BLaER1 treated with 17β-estradiol and CSF1 and Interleukin-3, amounts not matched to agents 10 nM and 100 nM (cell line): Measurements from ENCODE around the gene TASOR2.
A peak's percentile ranks its signal among the peaks of the same experiment; 100 is the strongest.

Source experiments
- H3K27ac ChIP-seq, 11 experiments: shearing (Covaris generic); formaldehyde crosslinking; 2 replicates each; pipeline ENCODE4 v1.8.1; 2022
- H3K27me3 ChIP-seq, 11 experiments: shearing (Covaris generic); formaldehyde crosslinking; 2 replicates each; pipeline ENCODE4 v1.8.1; 2022
- H3K36me3 ChIP-seq, 11 experiments: shearing (Covaris generic); formaldehyde crosslinking; 2 replicates each; pipeline ENCODE4 v1.8.1; 2022
- H3K4me1 ChIP-seq, 10 experiments: shearing (Covaris generic); formaldehyde crosslinking; 2 replicates each; pipeline ENCODE4 v1.8.1; 2022
- H3K4me2 ChIP-seq, 11 experiments: shearing (Covaris generic); formaldehyde crosslinking; 2 replicates each; pipeline ENCODE4 v1.8.1; 2022
- H3K4me3 ChIP-seq, 10 experiments: shearing (Covaris generic); formaldehyde crosslinking; 2 replicates each; pipeline ENCODE4 v1.8.1; 2022
- H3K9ac ChIP-seq, 11 experiments: shearing (Covaris generic); formaldehyde crosslinking; 2 replicates each; pipeline ENCODE4 v1.8.1; 2022
- H3K9me3 ChIP-seq, 11 experiments: shearing (Covaris generic); formaldehyde crosslinking; replicated peaks in 1 of 11; 2 replicates each; pipeline ENCODE4 v1.8.1; 2022
- H4K20me1 ChIP-seq, 11 experiments: shearing (Covaris generic); formaldehyde crosslinking; 2 replicates each; pipeline ENCODE4 v1.8.1; 2022
- Cebpa-rat ChIP-seq, 11 experiments: shearing (Covaris generic); IDR thresholded peaks; 2 replicates each; pipeline ENCODE4 v1.8.1; 2022

TASOR2 gene

DNA sequence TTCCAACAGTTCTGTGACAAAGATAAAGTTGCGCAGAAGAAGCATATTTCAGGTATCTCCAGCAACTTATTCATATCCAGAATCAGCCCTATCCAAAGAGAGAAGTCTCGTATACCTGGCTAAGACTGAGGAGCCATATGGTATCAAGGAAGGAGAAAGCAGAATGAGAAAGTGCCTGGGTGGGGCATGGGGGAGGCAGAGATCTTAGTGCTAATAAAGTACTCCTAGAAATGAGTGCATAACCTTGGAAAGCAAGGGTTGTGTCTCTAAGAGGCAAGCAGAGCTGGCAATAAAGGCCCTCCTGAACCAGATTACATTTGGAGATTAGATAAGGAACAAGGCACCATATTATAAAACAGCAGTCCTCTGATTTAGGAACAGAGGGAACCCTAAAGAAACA is 12.7 kb downstream of the TASOR2 start:
- H3K9me3 ChIP-seq: peaks cover 18 to 75% (median 55%) of the 10 kb centered on the region in 11 experiments; a peak in 21 of 22 replicates
- peaks cover 0 to 66% (median 29%) of the 10 kb centered on the region in 11 experiments; a peak in 19 of 22 replicates for H3K36me3 ChIP-seq
- H3K4me3 ChIP-seq: no peak overlapping the region
- no peak for TF ChIP-seq Cebpa-rat (IDR thresholded peaks at IDR 0.05)
- H3K4me1 ChIP-seq: peaks cover 14 to 36% (median 25%) of the 10 kb centered on the region in 10 experiments; a peak in 19 of 20 replicates
- no peaks in the 10 kb centered on the region for H3K27me3 ChIP-seq
- peaks cover 9 to 100% (median 68%) of the 10 kb centered on the region in 11 experiments; a peak in 18 of 22 replicates for H4K20me1 ChIP-seq
- H3K9ac ChIP-seq: no peak overlapping the region
- H3K27ac ChIP-seq: no peak overlapping the region
- no peak overlapping the region for H3K4me2 ChIP-seq

DNA sequence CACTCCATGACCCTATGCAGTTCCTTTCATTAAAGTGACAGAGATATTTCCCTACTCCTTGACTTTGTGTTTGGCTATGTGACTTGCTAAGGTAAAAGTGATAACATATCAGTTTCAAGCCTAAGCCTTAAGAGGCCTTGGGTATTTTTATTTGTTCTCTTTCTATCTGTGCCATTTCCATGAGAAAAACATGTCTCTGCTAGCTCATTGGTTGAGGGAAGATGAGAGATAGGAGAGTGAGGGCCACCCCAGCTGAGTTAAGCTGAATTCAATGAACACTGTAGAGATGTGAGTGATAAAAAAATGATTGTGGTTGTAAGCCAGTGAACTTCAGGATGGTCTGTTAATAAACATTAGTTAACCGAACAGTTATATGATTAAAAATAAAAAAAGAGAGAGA is 13.4 kb downstream of the TASOR2 start:
- Histone ChIP-seq H3K4me1 (peaks cover 11 to 32% (median 21%) of the 10 kb centered on the region in 10 experiments; a peak in 19 of 20 replicates), H3K27me3 (no peaks in the 10 kb centered on the region), H3K9me3 (peaks cover 13 to 73% (median 54%) of the 10 kb centered on the region in 11 experiments; a peak in 21 of 22 replicates), H3K4me2 (no peak overlapping the region), H3K4me3 (no peak overlapping the region), H3K27ac (no peak overlapping the region), H3K9ac (no peak overlapping the region), H4K20me1 (peaks cover 2 to 100% (median 61%) of the 10 kb centered on the region in 11 experiments; a peak in 17 of 22 replicates), H3K36me3 (peaks cover 0 to 59% (median 22%) of the 10 kb centered on the region in 11 experiments; a peak in 17 of 22 replicates)
- TF ChIP-seq Cebpa-rat (IDR thresholded peaks at IDR 0.05): no peak

DNA sequence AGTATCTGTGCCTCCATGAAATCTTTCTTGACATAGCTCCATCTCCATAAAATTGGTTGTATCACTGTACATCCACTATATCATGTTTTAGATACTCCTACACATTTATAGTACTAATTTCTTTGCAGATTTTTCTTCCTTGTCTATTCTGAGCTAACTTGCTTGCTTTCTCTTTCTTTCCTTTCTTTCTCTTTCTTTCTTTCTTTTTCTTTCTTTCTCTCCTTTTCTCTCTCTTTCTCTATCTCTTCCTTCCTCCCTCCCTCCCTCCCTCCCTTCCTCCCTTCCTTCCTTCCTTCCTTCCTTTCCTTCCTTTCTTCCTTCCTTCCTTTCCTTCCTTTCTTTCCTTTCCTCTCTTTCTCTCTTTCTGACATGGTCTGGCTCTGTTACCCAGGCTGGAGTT is 23.7 kb downstream of the TASOR2 start:
- Histone ChIP-seq H3K4me2 (peak overlapping the region in 1 of 11 experiments; percentile 5; a peak in 3 of 22 replicates), H3K4me3 (no peak overlapping the region), H3K9me3 (peaks cover 0 to 41% (median 29%) of the 10 kb centered on the region in 11 experiments; a peak in 14 of 22 replicates), H4K20me1 (peaks cover 0 to 99% (median 52%) of the 10 kb centered on the region in 11 experiments; a peak in 12 of 22 replicates), H3K4me1 (peaks cover 8 to 38% (median 28%) of the 10 kb centered on the region in 10 experiments), H3K9ac (no peak overlapping the region), H3K27ac (no peak overlapping the region), H3K36me3 (peaks cover 0 to 34% (median 21%) of the 10 kb centered on the region in 11 experiments; a peak in 16 of 22 replicates), H3K27me3 (no peaks in the 10 kb centered on the region)
- no peak for TF ChIP-seq Cebpa-rat (IDR thresholded peaks at IDR 0.05)

DNA sequence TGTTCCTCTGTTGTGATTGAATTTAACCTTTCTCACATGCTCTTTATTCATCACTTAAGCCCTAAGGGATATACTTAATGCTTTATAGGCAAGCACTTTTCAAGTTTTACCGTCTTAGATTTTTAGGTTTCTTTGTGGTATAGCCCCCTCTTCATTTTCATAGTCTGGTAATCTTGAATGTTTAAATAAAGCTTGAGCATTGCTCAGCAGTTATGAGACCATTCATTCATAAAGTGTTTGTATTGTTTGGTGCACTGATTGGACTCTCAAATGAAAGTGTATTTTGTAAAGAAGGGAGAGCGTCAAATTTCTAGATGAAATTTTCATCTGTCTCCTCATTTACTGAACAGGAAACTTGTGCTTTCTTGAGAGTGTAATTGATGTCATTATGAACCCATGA is 25.2 kb downstream of the TASOR2 start:
- 0 out of 22 replicates have a peak overlapping the region, but pooled peaks of 1 of the 11 experiments have one; percentile 12 for H3K27ac ChIP-seq
- no peak overlapping the region for H3K4me3 ChIP-seq
- H4K20me1 ChIP-seq: peaks cover 0 to 99% (median 58%) of the 10 kb centered on the region in 11 experiments; a peak in 12 of 22 replicates
- no peaks in the 10 kb centered on the region for H3K27me3 ChIP-seq
- peaks cover 0 to 41% (median 24%) of the 10 kb centered on the region in 11 experiments; a peak in 16 of 22 replicates for H3K36me3 ChIP-seq
- H3K9ac ChIP-seq: no peak overlapping the region
- peaks cover 0 to 31% (median 20%) of the 10 kb centered on the region in 11 experiments; a peak in 14 of 22 replicates for H3K9me3 ChIP-seq
- no peak for TF ChIP-seq Cebpa-rat (IDR thresholded peaks at IDR 0.05)
- peak overlapping the region; percentile 16 to 76 (median 63); a peak in 17 of 22 replicates for H3K4me2 ChIP-seq
- peaks cover 8 to 38% (median 28%) of the 10 kb centered on the region in 10 experiments for H3K4me1 ChIP-seq

DNA sequence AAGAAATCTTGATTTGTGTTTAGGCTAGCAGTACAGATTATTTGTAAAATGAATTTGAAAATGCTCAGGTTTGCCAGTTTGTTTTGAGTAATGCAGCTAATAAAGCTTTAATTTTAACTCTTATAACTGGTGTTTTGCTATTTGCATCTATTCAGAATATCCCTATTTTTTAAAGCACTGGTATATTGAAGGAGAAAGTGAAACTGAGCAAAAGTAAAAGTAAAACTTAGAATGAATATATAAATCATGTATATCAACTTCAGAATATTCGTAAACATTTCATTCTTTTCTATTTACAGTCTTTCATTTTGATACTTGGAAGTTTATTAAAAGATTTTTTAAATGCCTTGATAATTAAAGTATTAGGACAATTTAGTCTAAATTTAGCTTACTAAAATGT is 26.2 kb downstream of the TASOR2 start:
- H4K20me1 ChIP-seq: peaks cover 0 to 99% (median 66%) of the 10 kb centered on the region in 11 experiments; a peak in 13 of 22 replicates
- H3K27me3 ChIP-seq: no peaks in the 10 kb centered on the region
- peak overlapping the region in 1 of 10 experiments; percentile 39; a peak in 2 of 20 replicates for H3K4me3 ChIP-seq
- H3K4me1 ChIP-seq: peaks cover 8 to 38% (median 28%) of the 10 kb centered on the region in 10 experiments
- no peak overlapping the region; a peak in 1 of 22 replicates for H3K9ac ChIP-seq
- no peak overlapping the region for H3K27ac ChIP-seq
- peak overlapping the region in 9 of 11 experiments; percentile 50 to 81 (median 71); a peak in 14 of 22 replicates for H3K4me2 ChIP-seq
- TF ChIP-seq Cebpa-rat (IDR thresholded peaks at IDR 0.05): no peak
- H3K9me3 ChIP-seq: peaks cover 0 to 21% (median 11%) of the 10 kb centered on the region in 11 experiments; a peak in 14 of 22 replicates
- peaks cover 0 to 47% (median 21%) of the 10 kb centered on the region in 11 experiments; a peak in 17 of 22 replicates for H3K36me3 ChIP-seq

DNA sequence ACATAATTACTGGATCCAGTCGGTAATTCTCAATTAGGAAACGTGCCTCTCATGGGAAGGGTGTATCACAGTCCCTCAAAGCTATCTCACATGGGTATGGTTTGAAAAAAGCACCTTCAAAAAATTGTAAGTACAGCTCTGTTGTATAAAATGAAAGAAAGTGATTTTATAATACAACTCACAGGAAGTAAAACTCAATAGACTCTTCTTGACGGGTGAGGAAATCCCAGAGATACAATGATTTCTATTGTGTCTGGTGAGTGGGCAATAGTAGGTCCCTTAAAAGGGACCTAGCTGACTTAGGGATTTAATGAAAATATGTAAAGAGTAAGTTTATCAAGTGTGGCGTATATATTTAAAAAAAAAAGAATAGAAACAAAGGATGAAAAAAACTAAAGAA is 27.0 kb downstream of the TASOR2 start:
- Histone ChIP-seq H3K9ac (peak overlapping the region in 2 of 11 experiments; percentile 61 to 72; a peak in 3 of 22 replicates), H3K4me1 (peaks cover 8 to 38% (median 28%) of the 10 kb centered on the region in 10 experiments), H3K9me3 (peaks cover 0 to 13% (median 5%) of the 10 kb centered on the region in 11 experiments; a peak in 14 of 22 replicates), H4K20me1 (peaks cover 0 to 99% (median 65%) of the 10 kb centered on the region in 11 experiments; a peak in 13 of 22 replicates), H3K4me2 (peak overlapping the region; percentile 44 to 81 (median 65); a peak in 21 of 22 replicates), H3K36me3 (peaks cover 0 to 41% (median 20%) of the 10 kb centered on the region in 11 experiments; a peak in 17 of 22 replicates), H3K4me3 (peak overlapping the region in 2 of 10 experiments; percentile 38 to 39; a peak in 4 of 20 replicates), H3K27me3 (no peaks in the 10 kb centered on the region), H3K27ac (peak overlapping the region in 3 of 11 experiments; percentile 27 to 45 (median 40); a peak in 4 of 22 replicates)
- no peak for TF ChIP-seq Cebpa-rat (IDR thresholded peaks at IDR 0.05)

DNA sequence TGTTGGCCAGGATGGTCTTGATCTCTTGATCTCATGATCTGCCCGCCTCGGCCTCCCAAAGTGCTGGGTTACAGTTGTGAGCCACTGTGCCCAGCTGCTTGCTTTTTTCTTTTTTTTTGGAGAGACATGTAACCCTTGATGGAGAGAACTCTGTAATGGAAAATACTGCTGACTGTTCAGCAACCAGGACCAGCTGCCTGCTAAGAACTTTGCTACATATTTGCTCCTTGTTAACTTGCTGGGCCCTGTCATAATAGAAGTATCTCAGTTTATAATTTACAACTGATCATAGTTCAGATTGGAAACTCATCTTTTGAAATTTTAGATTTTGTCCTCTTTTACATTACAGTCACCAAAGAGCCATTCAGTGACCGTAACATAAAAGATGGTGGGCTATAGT is 34.9 kb downstream of the TASOR2 start:
- H3K4me3 ChIP-seq: no peak overlapping the region
- H3K27ac ChIP-seq: no peak overlapping the region
- H3K9ac ChIP-seq: no peak overlapping the region
- no peaks in the 10 kb centered on the region for H3K4me1 ChIP-seq
- no peaks in the 10 kb centered on the region for H3K9me3 ChIP-seq
- H4K20me1 ChIP-seq: peaks cover 0 to 60% (median 16%) of the 10 kb centered on the region in 11 experiments; a peak in 12 of 22 replicates
- no peak overlapping the region for H3K4me2 ChIP-seq
- H3K36me3 ChIP-seq: peaks cover 22 to 55% (median 42%) of the 10 kb centered on the region in 11 experiments
- H3K27me3 ChIP-seq: no peaks in the 10 kb centered on the region
- TF ChIP-seq Cebpa-rat (IDR thresholded peaks at IDR 0.05): no peak

DNA sequence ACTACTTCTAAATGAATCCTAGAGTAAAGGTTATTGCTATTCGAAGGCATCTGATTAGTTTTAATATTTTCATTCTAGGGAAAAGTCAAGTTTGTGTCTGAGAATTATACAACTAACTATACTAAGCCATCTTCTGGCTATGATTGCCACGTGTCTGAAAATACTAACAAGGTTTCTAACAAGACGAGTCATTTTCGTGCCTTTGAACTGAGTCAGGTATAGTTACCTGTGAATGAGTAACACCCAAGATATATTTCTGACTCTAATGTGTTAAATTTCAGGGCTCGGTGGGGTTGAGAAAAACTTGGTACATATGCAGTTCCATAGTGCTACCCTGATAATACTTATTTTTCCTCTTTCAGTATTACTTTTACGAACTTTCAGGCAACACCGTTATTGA is 35.5 kb downstream of the TASOR2 start:
- Histone ChIP-seq H3K4me3 (no peak overlapping the region), H3K4me2 (no peak overlapping the region), H3K27ac (no peak overlapping the region), H3K9ac (no peak overlapping the region), H3K27me3 (no peaks in the 10 kb centered on the region), H4K20me1 (peaks cover 0 to 53% (median 11%) of the 10 kb centered on the region in 11 experiments; a peak in 12 of 22 replicates), H3K36me3 (peaks cover 28 to 62% (median 48%) of the 10 kb centered on the region in 11 experiments), H3K9me3 (no peaks in the 10 kb centered on the region), H3K4me1 (no peaks in the 10 kb centered on the region)
- no peak for TF ChIP-seq Cebpa-rat (IDR thresholded peaks at IDR 0.05)

DNA sequence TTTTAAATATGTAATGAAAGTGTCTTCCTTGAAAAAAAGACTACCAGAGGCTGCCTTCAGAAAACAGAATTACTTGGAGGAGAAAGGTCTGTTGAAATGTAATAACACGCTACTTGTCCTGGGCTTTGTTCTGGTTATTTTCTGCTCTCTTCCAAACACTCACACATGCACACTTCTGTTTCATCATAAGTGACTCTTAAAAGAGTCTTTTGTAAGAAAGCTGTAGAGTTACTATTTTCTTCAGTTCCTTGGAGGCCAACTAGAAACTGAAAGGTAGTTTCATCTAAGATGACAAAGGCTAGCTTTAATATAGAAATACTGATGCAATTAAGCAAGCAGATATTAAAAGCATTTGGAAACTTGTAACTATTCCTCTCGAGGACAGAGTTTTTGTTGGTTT is 39.1 kb downstream of the TASOR2 start:
- Histone ChIP-seq H3K9ac (no peak overlapping the region), H4K20me1 (peaks cover 0 to 19% (median 2%) of the 10 kb centered on the region in 11 experiments; a peak in 7 of 22 replicates), H3K4me2 (no peak overlapping the region), H3K9me3 (no peaks in the 10 kb centered on the region), H3K4me3 (no peak overlapping the region), H3K27ac (peak overlapping the region in 1 of 11 experiments; percentile 21; a peak in 1 of 22 replicates), H3K36me3 (peaks cover 54 to 89% (median 79%) of the 10 kb centered on the region in 11 experiments), H3K27me3 (no peaks in the 10 kb centered on the region), H3K4me1 (no peaks in the 10 kb centered on the region)
- no peak for TF ChIP-seq Cebpa-rat (IDR thresholded peaks at IDR 0.05)
